Endothelial cell of umbilical vein (primary cell): ENCODE measurements around the gene DHX36. TPM values are rescaled to one million over a fixed set of nuclear protein-coding genes. Genes with fewer than 3 reads are reported as not detected.

ENCODE experiments used
- BruUV-seq: library from RNA; stranded (reverse); fragments of 400-500 nt; replicated peaks from 2 replicates; lab custom pipeline; 2021; lab: Mats Ljungman, UMichigan
- CTCF ChIA-PET: fragments of 300-600, 350-600 bp; sonication (Branson Sonifier 250); formaldehyde crosslinking; loops from one replicate; lab custom pipeline; 2021; ENCODE audit warnings: antibody characterized with exemption, inconsistent platforms; lab: Charles Lee
- POLR2A ChIA-PET: fragments of 300-600, 350-600 bp; sonication (Branson Sonifier 250); formaldehyde crosslinking; loops from one replicate; lab custom pipeline; 2021; ENCODE audit warnings: antibody characterized with exemption, inconsistent platforms; lab: Charles Lee
- DNase-seq: peaks from one replicate; pipeline ENCODE4 v3.0.0-alpha.2; 2011; ENCODE audit warnings: low read depth, low spot score
- FAIRE-seq: peaks from 2 replicates; lab custom pipeline; 2011; peaks lifted over from hg19 to GRCh38; lab: Jason Lieb, UNC
- H2AFZ ChIP-seq: 2 replicates; pipeline ENCODE4 v1.6.0; 2012; ENCODE audit warnings: low read depth, low read length, control low read depth, inconsistent platforms
- H3K27ac ChIP-seq: 2 replicates; pipeline ENCODE4 v1.5.1; 2011; ENCODE audit warnings: low read depth, mild to moderate bottlenecking, control low read depth, low read length, moderate library complexity; ENCODE audit not compliant: insufficient read depth
- H3K27me3 ChIP-seq, 2 experiments: 2 replicates each; pipeline versions ENCODE4 v1.6.0 to v1.6.1; 2011; ENCODE audit warnings: low read length in 2 of 2, mixed read lengths in 1 of 2; ENCODE audit not compliant: control insufficient read depth in 2 of 2, insufficient read depth in 2 of 2
- H3K36me3 ChIP-seq, 2 experiments: 2 replicates in 1 of 2; 3 replicates in 1 of 2; pipeline ENCODE4 v1.5.1; 2011; ENCODE audit warnings: low read length in 2 of 2, mild to moderate bottlenecking in 1 of 2, moderate library complexity in 1 of 2; ENCODE audit not compliant: control insufficient read depth in 2 of 2, insufficient read depth in 2 of 2; ENCODE audit errors: extremely low read depth in 1 of 2
- H3K4me1 ChIP-seq: 3 replicates; pipeline ENCODE4 v1.5.1; 2011; ENCODE audit warnings: mild to moderate bottlenecking, low read length; ENCODE audit not compliant: control insufficient read depth, insufficient read depth; ENCODE audit errors: extremely low read depth
- H3K4me2 ChIP-seq: 2 replicates; pipeline ENCODE4 v1.6.1; 2011; ENCODE audit warnings: low read length, control low read depth, mixed read lengths; ENCODE audit not compliant: insufficient read depth
- H3K4me3 ChIP-seq, 3 experiments: fragments of 200-600 bp in 1 of 3; sonication (generic), shearing (Covaris generic) in 1 of 3; replicated peaks in 1 of 3; 2 replicates each; pipeline ENCODE4 v1.5.1; 2011 to 2016; ENCODE audit warnings: control low read depth in 3 of 3, low read length in 3 of 3, mild to moderate bottlenecking in 2 of 3, inconsistent platforms in 1 of 3, low read depth in 1 of 3, moderate library complexity in 1 of 3; ENCODE audit not compliant: insufficient read depth in 1 of 3
- H3K79me2 ChIP-seq: 2 replicates; pipeline ENCODE4 v1.6.0; 2012; ENCODE audit warnings: low read length, inconsistent platforms; ENCODE audit not compliant: control insufficient read depth, insufficient read depth
- H3K9ac ChIP-seq: replicated peaks from 2 replicates; pipeline ENCODE3; 2011; ENCODE audit warnings: low read length, control low read depth; ENCODE audit not compliant: insufficient read depth; ENCODE audit errors: extremely low read depth
- H3K9me1 ChIP-seq: replicated peaks from 3 replicates; pipeline ENCODE4 v1.6.0; 2011; ENCODE audit warnings: mild to moderate bottlenecking, low read length; ENCODE audit not compliant: control insufficient read depth, insufficient read depth; ENCODE audit errors: extremely low read depth
- H3K9me3 ChIP-seq: replicated peaks from 2 replicates; pipeline ENCODE4 v1.5.1; 2012; ENCODE audit warnings: low read length, inconsistent platforms; ENCODE audit not compliant: control insufficient read depth, insufficient read depth
- H4K20me1 ChIP-seq: replicated peaks from 2 replicates; pipeline ENCODE3; 2011; ENCODE audit warnings: mild to moderate bottlenecking, low read length; ENCODE audit not compliant: control insufficient read depth, insufficient read depth; ENCODE audit errors: extremely low read depth
- CTCF ChIP-seq, 2 donors: IDR thresholded peaks; 1 replicate in 1 of 2; 2 replicates in 1 of 2; pipeline ENCODE4 v1.5.1; 2011; ENCODE audit warnings: low read length in 2 of 2, mild to moderate bottlenecking in 2 of 2, moderate library complexity in 2 of 2, control low read depth in 1 of 2, inconsistent platforms in 1 of 2, low read depth in 1 of 2; ENCODE audit not compliant: insufficient read depth in 1 of 2; ENCODE audit errors: extremely low read depth in 1 of 2
- EZH2 ChIP-seq: IDR thresholded peaks from 2 replicates; pipeline ENCODE4 v1.6.1; 2012; ENCODE audit warnings: borderline replicate concordance, low read depth, mild to moderate bottlenecking, moderate library complexity, low read length, inconsistent platforms; ENCODE audit not compliant: severe bottlenecking
- FOS ChIP-seq: IDR thresholded peaks from 2 replicates; pipeline ENCODE4 v1.6.1; 2011; ENCODE audit warnings: mild to moderate bottlenecking, low read length, moderate library complexity, borderline replicate concordance; ENCODE audit not compliant: insufficient read depth
- GATA2 ChIP-seq: IDR thresholded peaks from 2 replicates; pipeline ENCODE4 v1.7.0; 2011; ENCODE audit warnings: low read depth, mild to moderate bottlenecking, moderate library complexity, mixed read lengths, low read length; ENCODE audit not compliant: insufficient read length, insufficient read depth
- JUN ChIP-seq: IDR thresholded peaks from 2 replicates; pipeline ENCODE4 v1.6.1; 2011; ENCODE audit warnings: borderline replicate concordance, low read depth; ENCODE audit not compliant: insufficient read length, insufficient read depth
- MYC ChIP-seq: IDR thresholded peaks from one replicate; pipeline ENCODE4 v1.6.1; 2011; ENCODE audit warnings: mild to moderate bottlenecking, low read depth, low read length
- POLR2A ChIP-seq: IDR thresholded peaks from 2 replicates; pipeline ENCODE4 v1.6.1; 2012; ENCODE audit warnings: low read depth, mild to moderate bottlenecking, control low read depth, low read length
- dilution Hi-C: fragments of 300-500 bp; cut with MboI; formaldehyde crosslinking; loops from one replicate; pipeline ENCODE4 v1.15.0; 2019; ENCODE audit warnings: low sequenced_read_pairs; ENCODE audit not compliant: extremely low pct_ligation_motif_present
- intact Hi-C: fragments of 100-400 bp; cut with micrococcal nuclease; formaldehyde crosslinking; loops from one replicate; pipeline ENCODE4 v1.10.0; 2022
- polyA plus RNA-seq, 4 experiments: library from polyadenylated mRNA; depleted of rRNA in 3 of 4; stranded (reverse) in 3 of 4; unstranded in 1 of 4; fragments of >200 nt; gene quantifications; 2 replicates each; pipeline versions ENCODE4 v1.2.1 to v1.2.3, GENCODE V29; 2011 to 2012; ENCODE audit warnings: missing spikeins in 1 of 4
- total RNA-seq: library from RNA; stranded (reverse); gene quantifications from 2 replicates; pipeline ENCODE4 v1.2.3, GENCODE V29; 2021
- TF ChIP-seq, protein P1 (sequence below): IDR thresholded peaks from 2 replicates; pipeline ENCODE4 v1.6.1; 2011; ENCODE audit not compliant: insufficient read depth, insufficient read length

DHX36 gene
- total and polyA plus RNA-seq, 2 donors (not counting 3 experiments of a cell fraction or from before 2014, with no cell fraction given) = 19.6 to 52.7 TPM

DNA sequence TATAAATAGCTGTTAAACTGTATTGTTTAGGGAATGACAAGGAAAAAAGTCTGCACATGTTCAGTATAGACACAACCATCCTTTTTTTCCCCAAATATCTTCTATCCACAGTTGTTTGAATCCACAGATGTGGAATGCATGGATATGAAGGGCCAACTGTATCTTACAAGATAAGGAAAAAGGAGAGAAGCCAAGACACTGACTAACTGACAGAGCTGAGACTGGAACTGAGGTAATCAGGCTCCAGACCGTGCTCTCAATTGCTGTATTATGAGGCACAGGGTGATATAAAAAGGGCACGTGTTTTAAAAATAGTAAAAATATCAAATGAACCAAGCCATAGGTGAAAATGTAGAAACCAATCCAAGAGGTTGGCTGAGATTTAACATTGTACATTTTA lies 49.0 kb downstream of the DHX36 start:
- BruUV-seq = no TSS peak
- H3K9me3 ChIP-seq = no peaks in the 10 kb centered on the region
- H4K20me1 ChIP-seq = no peaks in the 10 kb centered on the region
- no peak overlapping the region for H3K27ac ChIP-seq
- DNase-seq (no peak), FAIRE-seq (no peak)
- H3K4me3 ChIP-seq = no peak overlapping the region
- no peaks in the 10 kb centered on the region for H3K79me2 ChIP-seq
- dilution Hi-C loops (no loop called here), intact Hi-C loops (no loop called here)
- H3K9ac ChIP-seq = no peak overlapping the region
- ChIA-PET CTCF (interaction anchor here (1.3 kb wide), 1 partner anchor 30 kb away, joined by 3 read pairs; no protein-coding TSS in a partner anchor), POLR2A (no interaction called here)
- no peaks in the 10 kb centered on the region for H3K27me3 ChIP-seq
- no peak for TF ChIP-seq POLR2A
- TF ChIP-seq JUN = no peak
- TF ChIP-seq EZH2 = no peak
- no peak for TF ChIP-seq GATA2
- TF ChIP-seq, protein P1, sequence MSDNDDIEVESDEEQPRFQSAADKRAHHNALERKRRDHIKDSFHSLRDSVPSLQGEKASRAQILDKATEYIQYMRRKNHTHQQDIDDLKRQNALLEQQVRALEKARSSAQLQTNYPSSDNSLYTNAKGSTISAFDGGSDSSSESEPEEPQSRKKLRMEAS = no peak
- no peak for TF ChIP-seq MYC
- TF ChIP-seq FOS = no peak
- TF ChIP-seq CTCF (IDR thresholded peaks at IDR 0.05; ENCODE audit: extremely low read depth in 1 of 2, insufficient read depth in 1 of 2, low read depth in 1 of 2, low read length in 2 of 2) = no peak
- no peaks in the 10 kb centered on the region for H3K9me1 ChIP-seq
- peaks cover 7 to 14% of the 10 kb centered on the region in 2 experiments for H3K36me3 ChIP-seq
- no peak overlapping the region for H2AFZ ChIP-seq
- no peaks in the 10 kb centered on the region for H3K4me1 ChIP-seq
- no peak overlapping the region for H3K4me2 ChIP-seq
